Measurements from ENCODE around the gene KCNQ1. TPM values are rescaled to one million over a fixed set of nuclear protein-coding genes. Genes with fewer than 3 reads are reported as not detected.

The KCNQ1 gene
- total and polyA plus RNA-seq, 2 donors (not counting 1 experiment from before 2014, with no cell fraction given), result 21.5 to 28.8 TPM

- Histone ChIP-seq H3K27ac (ENCODE audit: low read length in 2 of 2) (no peak overlapping the region), H3K9me3 (ENCODE audit: control extremely low read depth in 1 of 3, control insufficient read depth in 2 of 3, insufficient read depth in 1 of 3, low read length in 2 of 3) (peaks cover 4 to 15% (median 14%) of the 10 kb centered on the region in 3 donors), H3K36me3 (replicated peaks in 1 of 2; ENCODE audit: control extremely low read depth in 1 of 2, control insufficient read depth in 1 of 2, extremely low read depth in 1 of 2, insufficient read depth in 2 of 2, low read length in 1 of 2) (peaks cover 0 to 6% of the 10 kb centered on the region in 2 experiments), H3K27me3 (replicated peaks in 1 of 4; ENCODE audit: control extremely low read depth in 1 of 4, control insufficient read depth in 3 of 4, insufficient read depth in 4 of 4, low read length in 3 of 4) (no peaks in the 10 kb centered on the region), H3K4me1 (ENCODE audit: control insufficient read depth in 2 of 2, insufficient read depth in 2 of 2, low read length in 2 of 2) (no peaks in the 10 kb centered on the region), H3K79me2 (ENCODE audit: control insufficient read depth, insufficient read depth, low read length) (no peaks in the 10 kb centered on the region), H3K9ac (ENCODE audit: low read length) (no peak overlapping the region), H3K4me3 (ENCODE audit: control extremely low read depth in 1 of 5, extremely low read depth in 1 of 5, insufficient read depth in 1 of 5, low read depth in 2 of 5, low read length in 4 of 5) (no peak overlapping the region), H3K4me2 (replicated peaks; ENCODE audit: low read depth, low read length, poor library complexity, severe bottlenecking) (no peak overlapping the region), H4K20me1 (ENCODE audit: control insufficient read depth, insufficient read depth, low read length, poor library complexity, severe bottlenecking) (no peaks in the 10 kb centered on the region), H2AFZ (ENCODE audit: insufficient read depth, low read depth, low read length, poor library complexity, severe bottlenecking) (no peak overlapping the region)
- TF ChIP-seq EZH2 (IDR thresholded peaks at IDR 0.05; ENCODE audit: borderline replicate concordance, insufficient read depth, low read depth, low read length, poor library complexity, severe bottlenecking), result no peak
- no peak for TF ChIP-seq CTCF (IDR thresholded peaks at IDR 0.05)
- no peak for DNase-seq
- H3K27me3 Mint-ChIP-seq, result no peaks in the 10 kb centered on the region
- intact Hi-C loops (cut with micrococcal nuclease), result no loop called here
- H3K4me1 Mint-ChIP-seq, result no peaks in the 10 kb centered on the region
- CTCF ChIA-PET, result no interaction called here
- no peak overlapping the region for H3K4me3 Mint-ChIP-seq
- no CpG with 5 or more reads among the region's 2 CpGs for WGBS (ENCODE audit: insufficient coverage)
- H3K27ac Mint-ChIP-seq, result no peak overlapping the region
- H3K9me3 Mint-ChIP-seq (ENCODE audit: insufficient read depth), result peaks cover 3% of the 10 kb centered on the region
- POLR2A ChIA-PET, result no interaction called here
- ATAC-seq (ENCODE audit: low read depth), result no peak
Measured at GRCh38 chr11:2660357-2660939, 215.6 kb downstream of the KCNQ1 start.

- Histone ChIP-seq H4K20me1 (ENCODE audit: control insufficient read depth, insufficient read depth, low read length, poor library complexity, severe bottlenecking) (no peaks in the 10 kb centered on the region), H3K36me3 (replicated peaks in 1 of 2; ENCODE audit: control extremely low read depth in 1 of 2, control insufficient read depth in 1 of 2, extremely low read depth in 1 of 2, insufficient read depth in 2 of 2, low read length in 1 of 2) (peaks cover 0 to 8% of the 10 kb centered on the region in 2 experiments), H3K4me2 (replicated peaks; ENCODE audit: low read depth, low read length, poor library complexity, severe bottlenecking) (no peak overlapping the region), H3K79me2 (ENCODE audit: control insufficient read depth, insufficient read depth, low read length) (no peaks in the 10 kb centered on the region), H3K27ac (ENCODE audit: low read length in 2 of 2) (no peak overlapping the region), H3K27me3 (replicated peaks in 1 of 4; ENCODE audit: control extremely low read depth in 1 of 4, control insufficient read depth in 3 of 4, insufficient read depth in 4 of 4, low read length in 3 of 4) (no peaks in the 10 kb centered on the region), H3K4me3 (ENCODE audit: control extremely low read depth in 1 of 5, extremely low read depth in 1 of 5, insufficient read depth in 1 of 5, low read depth in 2 of 5, low read length in 4 of 5) (no peak overlapping the region), H3K9ac (ENCODE audit: low read length) (no peak overlapping the region), H3K4me1 (ENCODE audit: control insufficient read depth in 2 of 2, insufficient read depth in 2 of 2, low read length in 2 of 2) (no peaks in the 10 kb centered on the region), H2AFZ (ENCODE audit: insufficient read depth, low read depth, low read length, poor library complexity, severe bottlenecking) (no peak overlapping the region), H3K9me3 (ENCODE audit: control extremely low read depth in 1 of 3, control insufficient read depth in 2 of 3, insufficient read depth in 1 of 3, low read length in 2 of 3) (peaks cover 4 to 15% (median 14%) of the 10 kb centered on the region in 3 donors)
- Mint-ChIP-seq H3K4me1 (no peaks in the 10 kb centered on the region), H3K27ac (no peak overlapping the region), H3K4me3 (no peak overlapping the region), H3K27me3 (no peaks in the 10 kb centered on the region), H3K9me3 (ENCODE audit: insufficient read depth) (peaks cover 3% of the 10 kb centered on the region)
- 100% methylated on average over 1 of the region's 4 CpGs for WGBS (ENCODE audit: insufficient coverage)
- ChIA-PET POLR2A (no interaction called here), CTCF (no interaction called here)
- ATAC-seq (ENCODE audit: low read depth), result no peak
- TF ChIP-seq CTCF (IDR thresholded peaks at IDR 0.05) (no peak), EZH2 (IDR thresholded peaks at IDR 0.05; ENCODE audit: borderline replicate concordance, insufficient read depth, low read depth, low read length, poor library complexity, severe bottlenecking) (no peak)
- DNase-seq, result no peak
- intact Hi-C loops (cut with micrococcal nuclease), result no loop called here
Measured at GRCh38 chr11:2661173-2662023, 216.6 kb downstream of the KCNQ1 start.

Measured in B cell (primary cell).